SK-N-SH (cell line): ENCODE data around the gene CHMP1B. TPM values are rescaled to one million over a fixed set of nuclear protein-coding genes. Genes with fewer than 3 reads are reported as not detected.

Source experiments
- CTCF ChIA-PET: fragments of 300-600, 350-600 bp; formaldehyde crosslinking; extraction: SDS; loops from one replicate; lab custom pipeline; 2021; lab: Yijun Ruan, JAX
- POLR2A ChIA-PET: fragments of 350-600 bp; sonication (Branson Sonifier 250); formaldehyde crosslinking; extraction: SDS; loops from one replicate; lab custom pipeline; 2020; ENCODE audit warnings: antibody characterized with exemption, inconsistent platforms; lab: Yijun Ruan, JAX
- DNase-seq: peaks from one replicate; pipeline ENCODE4 v3.0.0; 2012
- H2AFZ ChIP-seq: fragments of 200-600 bp; sonication (generic); 2 replicates; pipeline ENCODE4 v1.8.1; 2016; ENCODE audit warnings: antibody characterized with exemption, mild to moderate bottlenecking, low read depth
- H3F3A ChIP-seq: fragments of 200-600 bp; sonication (generic); replicated peaks from 2 replicates; pipeline ENCODE3; 2016; ENCODE audit warnings: antibody characterized with exemption, mild to moderate bottlenecking; ENCODE audit not compliant: insufficient read depth
- H3K27ac ChIP-seq, 2 experiments: fragments of 200-500 bp in 1 of 2; fragments of 200-600 bp in 1 of 2; sonication (Bioruptor generic) in 1 of 2; sonication (generic), shearing (Covaris generic) in 1 of 2; 2 replicates each; pipeline versions ENCODE4 v1.5.1 to v1.6.1; 2014 to 2016; ENCODE audit warnings: low read depth in 2 of 2, inconsistent platforms in 1 of 2, low read length in 1 of 2, mild to moderate bottlenecking in 1 of 2, mixed read lengths in 1 of 2
- H3K27me3 ChIP-seq: fragments of 200-600 bp; sonication (generic), shearing (Covaris generic); 2 replicates; pipeline ENCODE4 v1.6.1; 2016; ENCODE audit warnings: mixed run types; ENCODE audit not compliant: insufficient read depth
- H3K36me3 ChIP-seq, 2 experiments: fragments of 200-500 bp in 1 of 2; fragments of 200-600 bp in 1 of 2; sonication (Bioruptor generic) in 1 of 2; sonication (generic) in 1 of 2; replicated peaks in 1 of 2; 2 replicates each; pipeline versions ENCODE3 to v1.5.1; 2014 to 2016; ENCODE audit warnings: low read length in 1 of 2, mild to moderate bottlenecking in 1 of 2; ENCODE audit not compliant: insufficient read depth in 2 of 2, control insufficient read depth in 1 of 2
- H3K4me1 ChIP-seq, 2 experiments: fragments of 200-500 bp in 1 of 2; fragments of 200-600 bp in 1 of 2; sonication (Bioruptor generic) in 1 of 2; sonication (generic), shearing (Covaris generic) in 1 of 2; 2 replicates each; pipeline versions ENCODE4 v1.5.1 to v1.6.1; 2014 to 2016; ENCODE audit warnings: low read depth in 1 of 2, low read length in 1 of 2, mixed run types in 1 of 2; ENCODE audit not compliant: insufficient read depth in 2 of 2, control insufficient read depth in 1 of 2
- H3K4me2 ChIP-seq: fragments of 200-600 bp; sonication (generic), shearing (Covaris generic); 2 replicates; pipeline ENCODE4 v1.6.1; 2017; ENCODE audit warnings: mixed run types
- H3K4me3 ChIP-seq, 2 experiments: fragments of 200-500 bp in 1 of 2; fragments of 200-600 bp in 1 of 2; sonication (Bioruptor generic) in 1 of 2; sonication (generic), shearing (Covaris generic) in 1 of 2; 2 replicates each; pipeline versions ENCODE4 v1.5.1 to v1.8.1; 2014 to 2016; ENCODE audit warnings: low read depth in 2 of 2, inconsistent platforms in 1 of 2, low read length in 1 of 2, mild to moderate bottlenecking in 1 of 2, mixed read lengths in 1 of 2, moderate library complexity in 1 of 2
- H3K79me2 ChIP-seq: fragments of 200-600 bp; sonication (generic); 2 replicates; pipeline ENCODE4 v1.8.1; 2017; ENCODE audit warnings: mild to moderate bottlenecking; ENCODE audit not compliant: insufficient read depth
- H3K9ac ChIP-seq: fragments of 200-600 bp; sonication (generic); 2 replicates; pipeline ENCODE4 v1.6.1; 2017; ENCODE audit warnings: mixed run types
- H3K9me2 ChIP-seq: fragments of 200-600 bp; sonication (generic); 2 replicates; pipeline ENCODE4 v1.6.1; 2017; ENCODE audit warnings: mixed run types
- H3K9me3 ChIP-seq: fragments of 200-600 bp; sonication (generic); 2 replicates; pipeline ENCODE4 v1.6.1; 2017; ENCODE audit warnings: mixed run types, mild to moderate bottlenecking, moderate library complexity
- H4K20me1 ChIP-seq: fragments of 200-600 bp; sonication (generic); 2 replicates; pipeline ENCODE4 v1.6.1; 2017; ENCODE audit warnings: mild to moderate bottlenecking, mixed run types; ENCODE audit not compliant: insufficient read depth
- CTCF ChIP-seq: fragments of 200-600 bp; sonication (generic); IDR thresholded peaks from 2 replicates; pipeline ENCODE4 v1.6.1; 2017; ENCODE audit warnings: antibody characterized with exemption, mild to moderate bottlenecking, moderate library complexity
- ELF1 ChIP-seq: IDR thresholded peaks from 2 replicates; pipeline ENCODE4 v1.4.0; 2012
- EZH2phosphoT487 ChIP-seq: fragments of 200-600 bp; sonication (generic); IDR thresholded peaks from 2 replicates; pipeline ENCODE4 v1.6.1; 2017; ENCODE audit warnings: low read depth, mixed run types, mild to moderate bottlenecking, antibody characterized with exemption, moderate library complexity, borderline replicate concordance
- FOSL2 ChIP-seq: IDR thresholded peaks from 2 replicates; pipeline ENCODE4 v1.4.0; 2012; ENCODE audit warnings: low read depth, mild to moderate bottlenecking, moderate library complexity, borderline replicate concordance
- FOXM1 ChIP-seq: IDR thresholded peaks from 2 replicates; pipeline ENCODE4 v1.4.0; 2012; ENCODE audit warnings: low read depth, mild to moderate bottlenecking
- GABPA ChIP-seq: IDR thresholded peaks from 2 replicates; pipeline ENCODE4 v1.4.0; 2012; ENCODE audit warnings: low read depth, mild to moderate bottlenecking
- IRF3 ChIP-seq: fragments of 150-350 bp; IDR thresholded peaks from 2 replicates; pipeline ENCODE4 v1.6.1; 2016; ENCODE audit warnings: mild to moderate bottlenecking, low read depth, low read length
- JUND ChIP-seq: IDR thresholded peaks from 2 replicates; pipeline ENCODE4 v1.4.0; 2012
- MEF2A ChIP-seq: IDR thresholded peaks from 2 replicates; pipeline ENCODE4 v1.4.0; 2012; ENCODE audit warnings: low read depth, borderline replicate concordance
- MXI1 ChIP-seq: IDR thresholded peaks from 2 replicates; pipeline ENCODE4 v1.6.1; 2012; ENCODE audit warnings: mild to moderate bottlenecking, low read depth, low read length, improper control_type of control experiment
- NFIC ChIP-seq: IDR thresholded peaks from 2 replicates; pipeline ENCODE4 v1.4.0; 2012; ENCODE audit warnings: borderline replicate concordance
- NRF1 ChIP-seq: IDR thresholded peaks from 2 replicates; pipeline ENCODE4 v1.6.1; 2012; ENCODE audit warnings: low read depth, mild to moderate bottlenecking, low read length
- POLR2AphosphoS5 ChIP-seq: IDR thresholded peaks from 2 replicates; pipeline ENCODE4 v1.6.1; 2012; ENCODE audit warnings: low read depth, low read length
- RAD21 ChIP-seq: IDR thresholded peaks from 2 replicates; pipeline ENCODE4 v1.6.1; 2012; ENCODE audit warnings: mild to moderate bottlenecking, low read length
- RFX5 ChIP-seq: IDR thresholded peaks from 2 replicates; pipeline ENCODE4 v1.6.1; 2012; ENCODE audit warnings: mild to moderate bottlenecking, improper control_type of control experiment, low read length
- SMC3 ChIP-seq: IDR thresholded peaks from 2 replicates; pipeline ENCODE4 v1.6.1; 2012; ENCODE audit warnings: low read depth, low read length, improper control_type of control experiment
- TAF1 ChIP-seq: IDR thresholded peaks from 2 replicates; pipeline ENCODE4 v1.6.1; 2012; ENCODE audit warnings: low read depth, mild to moderate bottlenecking, low read length, moderate library complexity, borderline replicate concordance
- TEAD4 ChIP-seq: IDR thresholded peaks from 2 replicates; pipeline ENCODE4 v1.4.0; 2012; ENCODE audit warnings: mild to moderate bottlenecking, borderline replicate concordance; ENCODE audit not compliant: insufficient read depth
- USF2 ChIP-seq: fragments of 150-350 bp; IDR thresholded peaks from 2 replicates; pipeline ENCODE4 v1.6.1; 2017; ENCODE audit warnings: antibody characterized with exemption, low read length, low read depth, borderline replicate concordance
- whole genome bisulfite sequencing: methylation state at CpG from one replicate; pipeline ENCODE4 v1.1.6; 2017; ENCODE audit warnings: low lambda C conversion rate; 5-methylcytosine and 5-hydroxymethylcytosine counted together
- polyA plus RNA-seq, 3 experiments: library from polyadenylated mRNA; depleted of rRNA; stranded (reverse); fragments of >200 nt; gene quantifications; 2 replicates each; pipeline ENCODE4 v1.2.3, GENCODE V29; 2012

CHMP1B gene
- polyA plus RNA-seq, 1 of the 3 experiments (the other 2 are of a cell fraction), result 52.4 TPM

GRCh38 chr18:11807233-11807632, 44.0 kb upstream of the CHMP1B start:
- Histone ChIP-seq H3K79me2 (no peaks in the 10 kb centered on the region), H3K4me1 (no peaks in the 10 kb centered on the region), H3K4me2 (no peak overlapping the region), H2AFZ (no peak overlapping the region), H3K27me3 (peaks cover 40% of the 10 kb centered on the region), H3K9ac (no peak overlapping the region), H3F3A (no peaks in the 10 kb centered on the region), H4K20me1 (no peaks in the 10 kb centered on the region), H3K9me3 (no peaks in the 10 kb centered on the region), H3K4me3 (no peak overlapping the region), H3K36me3 (no peaks in the 10 kb centered on the region), H3K9me2 (no peaks in the 10 kb centered on the region), H3K27ac (no peak overlapping the region)
- POLR2A ChIA-PET, result no interaction called here
- CTCF ChIA-PET, result no interaction called here
- no peak for TF ChIP-seq SMC3
- TF ChIP-seq NRF1, result no peak
- TF ChIP-seq EZH2phosphoT487, result no peak
- TF ChIP-seq CTCF, result no peak
- TF ChIP-seq JUND, result no peak
- TF ChIP-seq NFIC, result no peak
- TF ChIP-seq IRF3, result no peak
- TF ChIP-seq FOSL2, result no peak
- no peak for TF ChIP-seq TEAD4
- TF ChIP-seq MXI1, result no peak
- 10% methylated on average over 7 of the region's 7 CpGs for WGBS
- no peak for DNase-seq

GRCh38 chr18:11808001-11808855, 43.0 kb upstream of the CHMP1B start:
- H3K9ac ChIP-seq, result no peak overlapping the region
- no peak overlapping the region for H3K27ac ChIP-seq
- 7% methylated on average over 11 of the region's 11 CpGs for WGBS
- CTCF ChIA-PET, result no interaction called here
- TF ChIP-seq FOXM1, result no peak
- no peak for TF ChIP-seq MEF2A
- no peak for TF ChIP-seq USF2
- no peak for TF ChIP-seq TEAD4
- TF ChIP-seq EZH2phosphoT487, result no peak
- no peak for TF ChIP-seq ELF1
- no peak for TF ChIP-seq FOSL2
- no peak for TF ChIP-seq CTCF
- TF ChIP-seq RFX5, result no peak
- TF ChIP-seq GABPA, result no peak
- no peak for TF ChIP-seq RAD21
- TF ChIP-seq NRF1, result no peak
- no peak for TF ChIP-seq TAF1
- TF ChIP-seq MXI1, result no peak
- no peak for TF ChIP-seq POLR2AphosphoS5
- TF ChIP-seq, all 33 proteins: peak for 0
- Histone ChIP-seq H3K9me3 (no peaks in the 10 kb centered on the region), H3K9me2 (no peaks in the 10 kb centered on the region), H4K20me1 (no peaks in the 10 kb centered on the region), H3K79me2 (no peaks in the 10 kb centered on the region), H3K4me3 (no peak overlapping the region), H2AFZ (no peak overlapping the region), H3K4me2 (no peak overlapping the region), H3K36me3 (no peaks in the 10 kb centered on the region), H3K4me1 (no peaks in the 10 kb centered on the region), H3K27me3 (peaks cover 40% of the 10 kb centered on the region), H3F3A (no peaks in the 10 kb centered on the region)
- DNase-seq, result no peak
- POLR2A ChIA-PET, result no interaction called here
